ENCODE data around the gene TSSK1B.
"Not testable (repeated sequence)": the region's sequence is repeated elsewhere in the genome, so short reads cannot be mapped to it uniquely, and the experiment has no call there.

TSSK1B gene, protein sequence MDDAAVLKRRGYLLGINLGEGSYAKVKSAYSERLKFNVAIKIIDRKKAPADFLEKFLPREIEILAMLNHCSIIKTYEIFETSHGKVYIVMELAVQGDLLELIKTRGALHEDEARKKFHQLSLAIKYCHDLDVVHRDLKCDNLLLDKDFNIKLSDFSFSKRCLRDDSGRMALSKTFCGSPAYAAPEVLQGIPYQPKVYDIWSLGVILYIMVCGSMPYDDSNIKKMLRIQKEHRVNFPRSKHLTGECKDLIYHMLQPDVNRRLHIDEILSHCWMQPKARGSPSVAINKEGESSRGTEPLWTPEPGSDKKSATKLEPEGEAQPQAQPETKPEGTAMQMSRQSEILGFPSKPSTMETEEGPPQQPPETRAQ

GRCh38 chr5:113434889-113435288, at the start of gene TSSK1B:
Gene TSSK1B, minus strand, starts transcription at chr5:113434989. Its CDS starts 150 bp downstream, at chr5:113434839.
- ChIA-PET POLR2A (ENCODE audit: low non-redundant PET) (no interaction called here), CTCF (no interaction called here)
- no peak for DNase-seq (ENCODE audit: low spot score)
- TF ChIP-seq, protein P1, sequence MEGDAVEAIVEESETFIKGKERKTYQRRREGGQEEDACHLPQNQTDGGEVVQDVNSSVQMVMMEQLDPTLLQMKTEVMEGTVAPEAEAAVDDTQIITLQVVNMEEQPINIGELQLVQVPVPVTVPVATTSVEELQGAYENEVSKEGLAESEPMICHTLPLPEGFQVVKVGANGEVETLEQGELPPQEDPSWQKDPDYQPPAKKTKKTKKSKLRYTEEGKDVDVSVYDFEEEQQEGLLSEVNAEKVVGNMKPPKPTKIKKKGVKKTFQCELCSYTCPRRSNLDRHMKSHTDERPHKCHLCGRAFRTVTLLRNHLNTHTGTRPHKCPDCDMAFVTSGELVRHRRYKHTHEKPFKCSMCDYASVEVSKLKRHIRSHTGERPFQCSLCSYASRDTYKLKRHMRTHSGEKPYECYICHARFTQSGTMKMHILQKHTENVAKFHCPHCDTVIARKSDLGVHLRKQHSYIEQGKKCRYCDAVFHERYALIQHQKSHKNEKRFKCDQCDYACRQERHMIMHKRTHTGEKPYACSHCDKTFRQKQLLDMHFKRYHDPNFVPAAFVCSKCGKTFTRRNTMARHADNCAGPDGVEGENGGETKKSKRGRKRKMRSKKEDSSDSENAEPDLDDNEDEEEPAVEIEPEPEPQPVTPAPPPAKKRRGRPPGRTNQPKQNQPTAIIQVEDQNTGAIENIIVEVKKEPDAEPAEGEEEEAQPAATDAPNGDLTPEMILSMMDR (conservative IDR thresholded peaks at IDR 0.05; ENCODE audit: low read depth), result no peak
- H3K27ac ChIP-seq, result no peak within 1 kb of the TSS

- H3K27ac ChIP-seq, result no peak overlapping the region
- DNase-seq (ENCODE audit: low spot score), result no peak
- ChIA-PET CTCF (no interaction called here), POLR2A (ENCODE audit: low non-redundant PET) (no interaction called here)
- TF ChIP-seq, protein P1 (conservative IDR thresholded peaks at IDR 0.05; ENCODE audit: low read depth), result no peak
These were observed 45.5 kb upstream of the TSSK1B start for GRCh38 chr5:113480243-113480642.

DNA sequence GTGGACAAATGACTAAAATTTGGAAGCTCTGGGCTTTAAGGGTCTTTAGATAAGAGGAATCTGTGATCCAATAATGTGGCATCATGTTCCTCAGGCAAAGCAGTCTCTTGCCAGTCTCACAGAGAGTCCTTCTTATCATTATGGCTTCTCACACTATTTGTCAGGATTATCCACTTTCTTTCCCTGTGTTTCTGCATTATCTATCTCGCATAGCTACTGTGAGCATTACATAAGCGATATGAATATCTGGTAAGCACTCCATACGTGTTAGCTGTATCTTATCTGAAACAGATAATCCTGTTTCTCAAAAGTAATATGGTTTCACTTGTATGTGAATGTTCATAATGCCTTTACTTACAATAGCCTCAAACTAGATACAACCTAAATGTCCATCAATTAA, 43.9 kb upstream of the TSSK1B start:
- H3K27ac ChIP-seq, result no peak overlapping the region
- ChIA-PET POLR2A (ENCODE audit: low non-redundant PET) (no interaction called here), CTCF (no interaction called here)
- TF ChIP-seq, protein P1 (conservative IDR thresholded peaks at IDR 0.05; ENCODE audit: low read depth), result no peak
- DNase-seq (ENCODE audit: low spot score), result no peak

DNA sequence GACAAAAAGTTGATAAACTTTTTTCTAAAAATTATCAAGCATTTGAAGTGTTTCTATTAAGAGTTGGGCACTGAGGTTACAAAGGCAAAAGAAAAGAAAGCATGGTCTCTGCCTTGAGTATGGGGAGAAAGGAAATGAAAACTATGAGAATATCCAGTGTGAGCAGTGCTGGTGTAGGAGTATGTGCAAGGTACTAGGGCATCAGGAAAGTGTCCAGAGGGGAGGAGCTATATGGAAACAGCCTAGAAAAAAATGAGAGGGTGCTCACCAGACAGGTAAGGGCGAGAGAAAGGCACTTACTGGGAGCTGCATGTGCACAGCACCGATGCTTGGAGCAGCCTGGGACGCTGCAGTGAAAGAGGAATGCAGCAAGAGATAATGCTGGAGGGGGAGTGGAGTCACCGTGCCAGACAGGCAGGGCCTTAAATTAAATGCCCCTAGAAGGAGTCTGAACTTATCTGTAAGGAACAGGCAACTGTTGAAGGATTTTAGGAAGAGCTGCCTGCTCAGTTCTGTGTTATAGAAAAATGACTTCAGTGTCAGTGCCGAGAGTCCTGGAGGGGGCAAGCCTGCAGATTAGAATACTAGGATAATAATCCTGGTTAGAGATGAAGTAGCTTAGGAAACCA, 39.4 kb upstream of the TSSK1B start:
- ChIA-PET CTCF (interaction anchor here (0.5 to 0.6 kb wide), 3 partner anchors 10 to 1514 kb away, joined by 3 to 10 read pairs (median 4); no protein-coding TSS in a partner anchor), POLR2A (ENCODE audit: low non-redundant PET) (no interaction called here)
- TF ChIP-seq, protein P1 (conservative IDR thresholded peaks at IDR 0.05; ENCODE audit: low read depth), result no peak
- no peak overlapping the region for H3K27ac ChIP-seq
- no peak for DNase-seq (ENCODE audit: low spot score)

DNA sequence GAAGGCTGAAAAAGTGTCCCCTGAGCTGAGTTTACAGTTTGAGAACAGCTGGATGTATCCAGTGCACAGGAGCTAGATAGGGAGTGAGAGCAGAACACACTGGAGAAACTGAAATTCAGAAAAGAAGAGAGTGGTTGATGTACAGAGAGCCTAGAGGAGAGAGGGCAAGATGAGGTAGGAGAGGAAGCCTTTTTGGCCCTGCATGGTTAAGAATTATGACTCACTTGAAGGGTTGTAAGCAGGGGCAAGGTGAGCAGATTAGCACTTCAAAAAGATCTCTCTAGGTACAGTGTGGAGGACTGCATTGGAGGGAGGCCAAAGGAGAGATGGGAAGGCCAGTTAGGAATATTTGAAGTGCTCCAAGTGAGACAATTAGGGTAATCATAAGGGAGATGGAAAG, 28.2 kb upstream of the TSSK1B start:
- ChIA-PET POLR2A (ENCODE audit: low non-redundant PET) (no interaction called here), CTCF (no interaction called here)
- no peak for DNase-seq (ENCODE audit: low spot score)
- TF ChIP-seq, protein P1 (conservative IDR thresholded peaks at IDR 0.05; ENCODE audit: low read depth), result no peak
- H3K27ac ChIP-seq, result no peak overlapping the region

DNA sequence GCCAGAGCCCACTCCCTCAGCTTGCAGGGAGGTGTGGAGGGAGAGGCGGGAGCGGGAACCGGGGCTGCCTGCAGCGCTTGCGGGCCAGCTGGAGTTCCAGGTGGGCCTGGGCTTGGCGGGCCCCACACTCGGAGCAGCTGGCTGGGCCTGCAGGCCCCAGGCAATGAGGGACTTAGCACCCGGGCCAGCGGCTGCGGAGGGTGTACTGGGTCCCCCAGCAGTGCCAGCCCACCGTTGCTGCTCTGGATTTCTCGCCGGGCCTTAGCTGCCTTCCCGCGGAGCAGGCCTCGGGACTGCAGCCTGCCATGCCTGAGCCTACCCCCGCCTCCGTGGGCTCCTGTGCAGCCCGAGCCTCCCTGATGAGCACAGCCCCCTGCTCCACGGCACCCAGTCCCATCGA, 22.3 kb upstream of the TSSK1B start:
- CTCF ChIA-PET; POLR2A ChIA-PET (ENCODE audit: low non-redundant PET); H3K27ac ChIP-seq; DNase-seq (ENCODE audit: low spot score): not testable (repeated sequence)

GRCh38 chr5:113452941-113453340, 18.2 kb upstream of the TSSK1B start:
- no peak for DNase-seq (ENCODE audit: low spot score)
- ChIA-PET POLR2A (ENCODE audit: low non-redundant PET) (no interaction called here), CTCF (no interaction called here)
- H3K27ac ChIP-seq, result no peak overlapping the region
- TF ChIP-seq, protein P1 (conservative IDR thresholded peaks at IDR 0.05; ENCODE audit: low read depth), result no peak
